HCT116 (cell line): Measurements from ENCODE around the gene TPK1. TPM values are rescaled to one million over a fixed set of nuclear protein-coding genes. Genes with fewer than 3 reads are reported as not detected.
A peak's percentile ranks its signal among the peaks of the same experiment; 100 is the strongest.

Experiments used
- ATAC-seq: fragments of 200-7000 bp; cut with Tn5 transposase; 2 replicates; pipeline ENCODE4 v1.9.1; 2020; ENCODE audit warnings: mild to moderate bottlenecking, moderate library complexity
- BruUV-seq: library from RNA; stranded (reverse); fragments of 400-500 nt; replicated peaks from 2 replicates; lab custom pipeline; 2021; lab: Mats Ljungman, UMichigan
- CTCF ChIA-PET: fragments of 300-600 bp; sonication (Branson Sonifier 250); formaldehyde crosslinking; loops from one replicate; lab custom pipeline; 2021; ENCODE audit warnings: antibody characterized with exemption; lab: Charles Lee
- POLR2A ChIA-PET: fragments of 300-600, 350-600 bp; sonication (Branson Sonifier 250); formaldehyde crosslinking; loops from one replicate; lab custom pipeline; 2021; ENCODE audit warnings: antibody characterized with exemption; lab: Charles Lee
- RAD21 ChIA-PET, 2 experiments: fragments of 300-600 bp; sonication (Branson Sonifier 250); formaldehyde crosslinking; loops; one replicate each; lab custom pipeline; 2023; ENCODE audit warnings: low total read pairs in 2 of 2; ENCODE audit not compliant: uncharacterized antibody in 2 of 2, unreplicated experiment in 2 of 2, low non-redundant PET in 1 of 2; lab: Charles Lee
- DNase-seq: peaks from one replicate; pipeline ENCODE4 v3.0.0-alpha.2; 2010; ENCODE audit warnings: low read depth, low spot score
- H2AFZ ChIP-seq: fragments of 200-600 bp; shearing (Covaris generic), sonication (generic); 2 replicates; pipeline ENCODE4 v1.6.1; 2017; ENCODE audit warnings: low read depth, mixed run types, mixed read lengths, antibody characterized with exemption, low read length; ENCODE audit not compliant: poor library complexity, severe bottlenecking
- H3K27ac ChIP-seq: 2 replicates; pipeline ENCODE4 v1.5.1; 2012; ENCODE audit warnings: low read depth, low read length
- H3K27me3 ChIP-seq: fragments of 200-600 bp; sonication (generic); 2 replicates; pipeline ENCODE4 v1.6.1; 2016; ENCODE audit warnings: mixed run types, low read length, mixed read lengths; ENCODE audit not compliant: insufficient read depth
- H3K36me3 ChIP-seq, 2 experiments: fragments of 200-500 bp in 1 of 2; fragments of 200-600 bp in 1 of 2; sonication (Bioruptor generic) in 1 of 2; sonication (generic) in 1 of 2; 2 replicates each; pipeline versions ENCODE4 v1.5.1 to v1.6.1; 2014 to 2016; ENCODE audit warnings: low read length in 2 of 2, inconsistent platforms in 1 of 2, mixed read lengths in 1 of 2, mixed run types in 1 of 2; ENCODE audit not compliant: insufficient read depth in 2 of 2, control insufficient read depth in 1 of 2
- H3K4me1 ChIP-seq, 2 experiments: fragments of 200-600 bp in 1 of 2; sonication (generic) in 1 of 2; 2 replicates each; pipeline versions ENCODE4 v1.5.1 to v1.6.1; 2012 to 2017; ENCODE audit warnings: low read length in 2 of 2, inconsistent platforms in 1 of 2, mild to moderate bottlenecking in 1 of 2, mixed read lengths in 1 of 2, mixed run types in 1 of 2, moderate library complexity in 1 of 2; ENCODE audit not compliant: insufficient read depth in 2 of 2, control insufficient read depth in 1 of 2
- H3K4me2 ChIP-seq: fragments of 200-600 bp; sonication (generic); 2 replicates; pipeline ENCODE4 v1.6.1; 2017; ENCODE audit warnings: mixed run types, low read length, mixed read lengths
- H3K4me3 ChIP-seq, 2 experiments: fragments of 200-600 bp in 1 of 2; sonication (generic) in 1 of 2; replicated peaks in 1 of 2; 2 replicates each; pipeline ENCODE4 v1.5.1; 2011 to 2016; ENCODE audit warnings: low read length in 2 of 2, control low read depth in 1 of 2, low read depth in 1 of 2, mild to moderate bottlenecking in 1 of 2, mixed read lengths in 1 of 2, mixed run types in 1 of 2
- H3K79me2 ChIP-seq: fragments of 200-600 bp; sonication (generic); 2 replicates; pipeline ENCODE4 v1.6.1; 2017; ENCODE audit warnings: mild to moderate bottlenecking, mixed run types, low read length, moderate library complexity, mixed read lengths; ENCODE audit not compliant: insufficient read depth
- H3K9ac ChIP-seq: fragments of 200-600 bp; sonication (generic); 2 replicates; pipeline ENCODE4 v1.6.1; 2016; ENCODE audit warnings: low read length, mixed read lengths
- H3K9me2 ChIP-seq: fragments of 200-600 bp; sonication (generic), shearing (Covaris generic); 2 replicates; pipeline ENCODE4 v1.6.1; 2017; ENCODE audit warnings: mixed run types, mild to moderate bottlenecking, moderate library complexity; ENCODE audit not compliant: insufficient read depth
- H3K9me3 ChIP-seq, 2 experiments: fragments of 200-500 bp in 1 of 2; fragments of 200-600 bp in 1 of 2; sonication (Bioruptor generic) in 1 of 2; sonication (generic) in 1 of 2; 2 replicates each; pipeline ENCODE4 v1.6.1; 2014 to 2017; ENCODE audit warnings: low read length in 2 of 2, mixed read lengths in 2 of 2, inconsistent platforms in 1 of 2, low read depth in 1 of 2, mild to moderate bottlenecking in 1 of 2, mixed run types in 1 of 2, moderate library complexity in 1 of 2; ENCODE audit not compliant: control insufficient read depth in 1 of 2, insufficient read depth in 1 of 2
- H4K20me1 ChIP-seq: fragments of 200-600 bp; sonication (generic), shearing (Covaris generic); 2 replicates; pipeline ENCODE4 v1.6.1; 2017; ENCODE audit warnings: mixed run types, mild to moderate bottlenecking, moderate library complexity; ENCODE audit not compliant: insufficient read depth
- CEBPB ChIP-seq: IDR thresholded peaks from 2 replicates; pipeline ENCODE4 v1.6.1; 2012; ENCODE audit warnings: low read depth
- CTCF ChIP-seq, 3 experiments: fragments of 200-600 bp in 1 of 3; sonication (generic) in 1 of 3; IDR thresholded peaks in 2 of 3; conservative IDR thresholded peaks in 1 of 3; 2 replicates each; pipeline ENCODE4 v1.5.1; 2012 to 2017; ENCODE audit warnings: low read depth in 2 of 3, low read length in 2 of 3, antibody characterized with exemption in 1 of 3, borderline replicate concordance in 1 of 3, control low read depth in 1 of 3, mild to moderate bottlenecking in 1 of 3, mixed read lengths in 1 of 3, mixed run types in 1 of 3, moderate library complexity in 1 of 3; ENCODE audit not compliant: insufficient read depth in 1 of 3
- EZH2phosphoT487 ChIP-seq: fragments of 200-600 bp; IDR thresholded peaks from 2 replicates; pipeline ENCODE4 v1.6.1; 2018; ENCODE audit warnings: antibody characterized with exemption, borderline replicate concordance
- RAD21 ChIP-seq: IDR thresholded peaks from 2 replicates; pipeline ENCODE4 v1.6.1; 2012; ENCODE audit warnings: low read depth, mild to moderate bottlenecking
- REST ChIP-seq: IDR thresholded peaks from 2 replicates; pipeline ENCODE4 v1.6.1; 2012; ENCODE audit warnings: low read depth
- SIN3A ChIP-seq: IDR thresholded peaks from 2 replicates; pipeline ENCODE4 v1.6.1; 2012; ENCODE audit warnings: low read depth
- SRF ChIP-seq: IDR thresholded peaks from 2 replicates; pipeline ENCODE4 v1.6.1; 2012; ENCODE audit warnings: low read depth
- TCF7L2 ChIP-seq: IDR thresholded peaks from 2 replicates; pipeline ENCODE4 v1.7.0; 2011; ENCODE audit warnings: borderline replicate concordance, inconsistent platforms; ENCODE audit not compliant: insufficient read depth, insufficient read length; ENCODE audit errors: extremely low read depth
- ZFX ChIP-seq: fragments of 450-650 bp; IDR thresholded peaks from 2 replicates; pipeline ENCODE4 v1.6.1; 2017
- ZNF274 ChIP-seq: fragments of 200-500 bp; sonication (Bioruptor generic); IDR thresholded peaks from 2 replicates; pipeline ENCODE4 v1.6.1; 2014; ENCODE audit warnings: mild to moderate bottlenecking, low read depth, low read length, inconsistent platforms
- intact Hi-C: fragments of 100-400 bp; cut with micrococcal nuclease; formaldehyde crosslinking; loops from 2 replicates; pipeline ENCODE4 v1.10.0; 2022
- total RNA-seq: library from RNA; stranded (reverse); gene quantifications from one replicate; pipeline ENCODE4 v1.2.1, GENCODE V29; 2021; ENCODE audit not compliant: unreplicated experiment

The TPK1 gene
- total RNA-seq, 1 experiment from 2014 or later: 5.4 TPM

- no peaks in the 10 kb centered on the region for H3K4me1 ChIP-seq
- no peaks in the 10 kb centered on the region for H3K27me3 ChIP-seq
- no peak overlapping the region for H2AFZ ChIP-seq
- BruUV-seq: no TSS peak
- no peaks in the 10 kb centered on the region for H4K20me1 ChIP-seq
- no peaks in the 10 kb centered on the region for H3K9me2 ChIP-seq
- intact Hi-C loops: loop anchor here (2.0 kb wide), 1 partner anchor 1236 kb away; no protein-coding TSS in a partner anchor
- ATAC-seq: peak; percentile 76
- H3K36me3 ChIP-seq: no peaks in the 10 kb centered on the region
- H3K4me2 ChIP-seq: no peak overlapping the region
- TF ChIP-seq ZFX (no peak), TCF7L2 (no peak), SIN3A (no peak), SRF (no peak), CEBPB (no peak), RAD21 (peak; percentile 71), REST (no peak), EZH2phosphoT487 (no peak), ZNF274 (no peak), CTCF (IDR thresholded peaks at IDR 0.05 in 2 of 3, conservative IDR thresholded peaks at IDR 0.05 in 1 of 3; ENCODE audit: borderline replicate concordance in 1 of 3, insufficient read depth in 1 of 3, low read depth in 2 of 3, low read length in 2 of 3) (peak; percentile 34 to 73 (median 54); a peak in 4 of 6 replicates)
- TF ChIP-seq, all 23 proteins: peak for 2
- ChIA-PET CTCF (no interaction called here), RAD21 (no interaction called here), POLR2A (no interaction called here)
- H3K9ac ChIP-seq: no peak overlapping the region
- DNase-seq: peak; percentile 42
- H3K27ac ChIP-seq: no peak overlapping the region
- H3K9me3 ChIP-seq: no peaks in the 10 kb centered on the region
- H3K79me2 ChIP-seq: no peaks in the 10 kb centered on the region
- no peak overlapping the region for H3K4me3 ChIP-seq
Measured at GRCh38 chr7:144854839-144855424, 19.1 kb upstream of the TPK1 start.
